Measurements from ENCODE around the gene PAGR1. TPM values are rescaled to one million over a fixed set of nuclear protein-coding genes. Genes with fewer than 3 reads are reported as not detected.

Gene PAGR1
- total and polyA plus RNA-seq, 2 of the 13 experiments (the other 11 are each of a cell fraction or from before 2014, with no cell fraction given) = 9.8 to 66.4 TPM

GRCh38 chr16:29807426-29808218 lies 8.3 kb upstream of the PAGR1 start (continued):
- TF ChIP-seq ARID3A (IDR thresholded peaks at IDR 0.05; ENCODE audit: low read depth, low read length) (no peak), ZGPAT (CRISPR knock-in tag; IDR thresholded peaks at IDR 0.05) (peak; percentile 97), REPIN1 (CRISPR knock-in tag; IDR thresholded peaks at IDR 0.05; ENCODE audit: borderline replicate concordance, low read depth) (peak; percentile 98), ZNF260 (CRISPR knock-in tag; IDR thresholded peaks at IDR 0.05; ENCODE audit: borderline replicate concordance, low read depth) (peak; percentile 51; the same call in 1 of the 2 replicates), SNAPC2 (CRISPR knock-in tag; IDR thresholded peaks at IDR 0.05) (peak; percentile 91), ADNP (CRISPR knock-in tag; IDR thresholded peaks at IDR 0.05) (0 out of 2 replicates have a peak, but pooled peaks have one; percentile 17), KDM5A (IDR thresholded peaks at IDR 0.05; ENCODE audit: borderline replicate concordance, low read length) (0 out of 2 replicates have a peak, but pooled peaks have one; percentile 24), ZNF17 (CRISPR knock-in tag; IDR thresholded peaks at IDR 0.05) (no peak), ZNF629 (CRISPR knock-in tag; conservative IDR thresholded peaks at IDR 0.05) (peak; percentile 49; the same call in 1 of the 2 replicates), FOXA3 (CRISPR knock-in tag; IDR thresholded peaks at IDR 0.05) (peak; percentile 61), ZFY (CRISPR knock-in tag; IDR thresholded peaks at IDR 0.05) (peak; percentile 94), FOXA1 (IDR thresholded peaks at IDR 0.05) (no peak), FOXA1 (CRISPR knock-in tag; IDR thresholded peaks at IDR 0.05) (no peak; the same call in 1 of the 2 replicates), PAWR (CRISPR knock-in tag; IDR thresholded peaks at IDR 0.05; ENCODE audit: borderline replicate concordance) (peak; percentile 89; the same call in 1 of the 2 replicates), ZNF460 (CRISPR knock-in tag; IDR thresholded peaks at IDR 0.05; ENCODE audit: borderline replicate concordance) (no peak), SP2 (CRISPR knock-in tag; IDR thresholded peaks at IDR 0.05) (no peak; the same call in 1 of the 2 replicates), ZBTB40 (IDR thresholded peaks at IDR 0.05) (no peak), ZBTB40 (CRISPR knock-in tag; IDR thresholded peaks at IDR 0.05) (peak; percentile 96)

Measured in HepG2 (cell line).